ENCODE data around the gene COA1.
"Not testable (repeated sequence)": the region's sequence is repeated elsewhere in the genome, so short reads cannot be mapped to it uniquely, and the experiment has no call there.

COA1 gene, protein sequence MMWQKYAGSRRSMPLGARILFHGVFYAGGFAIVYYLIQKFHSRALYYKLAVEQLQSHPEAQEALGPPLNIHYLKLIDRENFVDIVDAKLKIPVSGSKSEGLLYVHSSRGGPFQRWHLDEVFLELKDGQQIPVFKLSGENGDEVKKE

DNA sequence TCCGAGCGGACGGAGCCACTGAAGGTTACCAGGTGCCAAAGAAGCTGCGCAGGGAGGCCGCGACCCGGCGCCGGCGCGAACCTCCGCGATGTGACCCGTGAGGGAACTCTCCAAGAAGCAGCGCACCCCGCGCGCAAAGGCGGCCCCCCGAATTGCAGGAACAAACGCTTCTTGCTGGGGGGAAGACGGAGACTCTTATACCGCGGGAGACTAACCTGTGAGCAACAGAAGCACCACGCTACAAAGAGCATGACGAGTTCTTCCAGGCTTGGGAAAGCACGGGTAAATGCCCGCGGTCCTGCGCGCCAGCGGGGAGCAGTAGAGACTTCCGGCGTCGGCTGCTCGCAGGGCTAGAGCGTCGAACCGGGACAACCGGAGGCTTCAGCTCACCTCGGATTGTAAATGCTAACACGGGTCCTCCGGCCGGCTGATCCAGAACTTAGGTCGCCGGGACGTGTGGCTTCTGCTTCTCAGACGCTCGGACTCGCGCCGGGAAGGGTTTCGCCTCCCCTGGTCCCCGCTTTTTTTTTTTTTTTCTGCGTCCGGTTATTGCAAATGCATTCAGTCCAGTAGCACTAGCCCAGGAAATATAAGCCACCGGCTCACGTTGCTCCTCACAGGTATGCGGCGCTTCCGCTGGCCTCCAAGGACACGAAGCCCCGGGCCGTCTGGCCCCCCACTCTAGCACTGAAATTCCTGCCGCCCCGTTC is at the start of gene COA1:
Gene COA1, minus strand, starts transcription at position 310 of the 710 bp plus-strand sequence. CDS start 80,909 bp downstream, outside the sequence.
- FAIRE-seq: no peak

DNA sequence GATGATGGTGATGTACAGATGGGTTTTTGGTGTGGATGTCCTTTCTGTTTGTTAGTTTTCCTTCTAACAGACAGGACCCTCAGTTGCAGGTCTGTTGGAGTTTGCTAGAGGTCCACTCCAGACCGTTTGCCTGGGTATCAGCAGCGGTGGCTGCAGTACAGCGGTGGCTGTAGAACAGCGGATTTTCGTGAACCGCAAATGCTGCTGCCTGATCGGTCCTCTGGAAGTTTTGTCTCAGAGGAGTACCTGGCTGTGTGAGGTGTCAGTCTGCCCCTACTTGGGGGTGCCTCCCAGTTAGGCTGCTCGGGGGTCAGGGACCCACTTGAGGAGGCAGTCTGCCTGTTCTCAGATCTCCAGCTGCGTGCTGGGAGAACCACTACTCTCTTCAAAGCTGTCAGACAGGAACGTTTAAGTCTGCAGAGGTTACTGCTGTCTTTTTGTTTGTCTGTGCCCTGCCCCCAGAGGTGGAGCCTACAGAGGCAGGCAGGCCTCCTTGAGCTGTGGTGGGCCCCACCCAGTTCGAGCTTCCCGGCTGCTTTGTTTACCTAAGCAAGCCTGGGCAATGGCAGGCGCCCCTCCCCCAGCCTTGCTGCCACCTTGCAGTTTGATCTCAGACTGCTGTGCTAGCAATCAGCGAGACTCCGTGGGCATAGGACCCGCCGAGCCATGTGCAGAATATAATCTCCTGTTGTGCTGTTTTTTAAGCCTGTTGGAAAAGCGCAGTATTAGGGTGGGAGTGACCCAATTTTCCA is 49.1 kb upstream of the COA1 start:
- not testable (repeated sequence) for FAIRE-seq

DNA sequence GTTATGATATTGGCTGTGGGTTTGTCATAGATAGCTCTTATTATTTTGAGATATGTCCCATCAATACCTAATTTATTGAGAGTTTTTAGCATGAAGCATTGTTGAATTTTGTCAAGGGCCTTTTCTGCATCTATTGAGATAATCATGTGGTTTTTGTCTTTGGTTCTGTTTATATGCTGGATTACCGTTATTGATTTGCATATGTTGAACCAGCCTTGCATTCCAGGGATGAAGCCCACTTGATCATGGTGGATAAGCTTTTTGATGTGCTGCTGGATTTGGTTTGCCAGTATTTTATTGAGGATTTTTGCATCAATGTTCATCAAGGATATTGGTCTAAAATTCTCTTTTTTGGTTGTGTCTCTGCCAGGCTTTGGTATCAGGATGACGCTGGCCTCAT is 45.9 kb upstream of the COA1 start:
- FAIRE-seq: not testable (repeated sequence)

DNA sequence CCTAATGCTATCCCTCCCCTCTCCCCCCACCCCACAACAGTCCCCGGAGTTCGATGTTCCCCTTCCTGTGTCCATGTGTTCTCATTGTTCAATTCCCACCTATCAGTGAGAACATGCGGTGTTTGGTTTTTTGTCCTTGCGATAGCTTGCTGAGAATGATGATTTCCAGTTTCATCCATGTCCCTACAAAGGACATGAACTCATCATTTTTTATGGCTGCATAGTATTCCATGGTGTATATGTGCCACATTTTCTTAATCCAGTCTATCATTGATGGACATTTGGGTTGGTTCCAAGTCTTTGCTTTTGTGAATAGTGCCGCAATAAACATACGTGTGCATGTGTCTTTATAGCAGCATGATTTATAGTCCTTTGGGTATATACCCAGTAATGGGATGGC is 43.9 kb upstream of the COA1 start:
- FAIRE-seq: not testable (repeated sequence)

DNA sequence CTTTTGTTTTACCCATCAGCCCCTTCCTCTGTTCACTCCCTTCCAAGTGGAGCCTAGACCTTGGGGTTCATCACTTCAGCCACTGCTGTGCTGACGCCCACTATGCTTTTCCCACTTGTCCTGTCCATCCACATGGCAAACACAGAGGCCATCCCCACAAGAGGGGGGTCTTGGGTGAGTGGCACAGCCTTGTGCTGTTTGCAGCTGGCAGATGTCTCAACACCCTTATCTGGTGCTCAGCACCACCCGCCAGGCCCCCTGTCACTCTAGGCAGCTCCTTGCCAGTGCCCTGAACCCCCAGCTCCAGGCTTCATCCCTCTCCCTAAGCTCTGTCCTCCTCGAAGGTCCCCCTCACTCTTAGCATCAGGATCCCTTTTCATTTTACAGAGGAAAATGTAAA is 42.2 kb upstream of the COA1 start:
- no peak for FAIRE-seq

DNA sequence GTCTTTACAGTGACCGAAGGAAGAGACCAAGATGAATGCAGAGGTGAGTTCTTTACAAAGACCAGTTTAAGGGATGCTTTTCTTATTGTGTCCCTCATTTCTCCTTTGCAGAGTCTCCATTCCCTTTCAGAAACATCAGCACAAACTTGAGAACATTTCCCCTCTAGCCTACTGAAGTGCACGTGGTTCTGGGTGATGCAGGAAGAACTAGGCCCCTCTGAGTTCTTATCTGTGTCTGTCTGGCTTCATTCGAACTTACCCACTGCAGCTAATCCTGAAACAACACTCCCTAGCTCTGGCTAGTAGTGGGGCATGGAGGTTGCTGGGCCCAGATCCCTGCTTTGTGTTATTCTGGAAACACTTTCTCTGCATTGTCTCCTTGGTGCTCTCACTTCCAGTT is 41.8 kb upstream of the COA1 start:
- no peak for FAIRE-seq

DNA sequence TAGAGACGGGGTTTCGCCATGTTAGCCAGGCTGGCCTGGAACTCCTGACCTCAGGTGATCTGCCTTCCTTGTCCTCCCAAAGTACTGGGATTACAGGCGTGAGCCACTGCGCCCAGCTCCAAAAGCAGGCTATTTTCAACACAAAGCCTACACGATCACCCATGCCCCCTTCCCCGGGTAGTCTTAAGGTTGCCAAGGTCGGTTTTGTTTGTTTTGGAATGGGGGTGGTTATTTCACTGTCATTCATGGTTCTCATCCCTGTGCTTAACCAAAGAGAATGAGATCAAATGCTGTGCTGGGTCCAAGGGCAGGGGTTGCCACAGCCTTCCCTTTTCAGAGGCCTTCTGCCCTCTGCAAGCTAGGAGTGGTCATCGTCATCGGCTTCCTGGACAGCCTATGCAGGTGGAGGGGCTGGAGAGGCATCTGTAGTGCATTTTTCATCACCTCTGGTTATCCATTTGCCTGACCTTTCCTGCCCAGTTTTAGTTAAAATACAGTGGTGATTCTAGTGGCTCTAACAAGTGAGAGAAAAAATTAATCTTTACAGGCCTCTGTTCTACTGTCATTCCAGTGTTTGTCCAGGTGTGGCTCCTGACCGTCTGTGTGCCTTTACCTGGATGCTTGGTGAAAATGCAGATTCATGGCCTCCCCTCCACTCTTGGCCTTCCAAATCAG is 40.6 kb upstream of the COA1 start:
- FAIRE-seq: no peak

DNA sequence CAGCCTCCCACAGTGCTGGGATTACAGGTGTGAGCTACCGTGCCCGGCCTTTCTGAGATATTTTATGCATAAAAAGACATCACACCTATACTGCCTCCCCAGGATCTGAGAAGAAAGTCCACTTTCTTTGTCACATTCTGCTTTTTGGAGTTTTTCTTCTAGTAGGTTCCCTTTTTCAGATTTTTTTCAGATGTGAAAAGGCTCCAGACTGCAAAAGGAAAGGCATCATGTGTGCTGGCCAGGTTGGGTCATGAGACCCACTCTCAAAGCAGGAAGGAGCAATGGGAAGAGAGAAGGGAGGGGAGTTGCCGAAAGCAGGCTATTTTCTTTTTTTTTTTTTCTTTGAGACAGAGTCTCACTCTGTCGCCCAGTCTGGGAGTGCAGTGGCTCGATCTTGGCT is 40.0 kb upstream of the COA1 start:
- no peak for FAIRE-seq

DNA sequence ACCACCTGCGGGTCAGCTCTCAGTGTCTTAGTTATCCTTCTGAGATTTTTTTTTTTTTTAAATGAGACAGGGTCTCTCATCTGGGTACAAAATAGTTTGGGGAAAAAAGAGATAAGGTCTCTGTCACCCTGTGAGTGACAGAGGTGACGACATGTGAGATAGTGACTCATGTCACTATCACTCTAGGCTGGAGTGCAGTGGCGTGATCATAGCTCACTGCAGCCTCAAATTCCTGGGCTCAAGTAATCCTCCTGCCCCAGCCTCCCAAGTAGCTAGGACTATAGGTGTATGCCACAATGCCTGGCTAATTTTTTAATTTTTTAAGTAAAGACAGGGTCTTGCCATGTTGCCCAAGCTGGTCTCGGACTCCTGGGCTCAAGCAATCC is 39.6 kb upstream of the COA1 start:
- no peak for FAIRE-seq

DNA sequence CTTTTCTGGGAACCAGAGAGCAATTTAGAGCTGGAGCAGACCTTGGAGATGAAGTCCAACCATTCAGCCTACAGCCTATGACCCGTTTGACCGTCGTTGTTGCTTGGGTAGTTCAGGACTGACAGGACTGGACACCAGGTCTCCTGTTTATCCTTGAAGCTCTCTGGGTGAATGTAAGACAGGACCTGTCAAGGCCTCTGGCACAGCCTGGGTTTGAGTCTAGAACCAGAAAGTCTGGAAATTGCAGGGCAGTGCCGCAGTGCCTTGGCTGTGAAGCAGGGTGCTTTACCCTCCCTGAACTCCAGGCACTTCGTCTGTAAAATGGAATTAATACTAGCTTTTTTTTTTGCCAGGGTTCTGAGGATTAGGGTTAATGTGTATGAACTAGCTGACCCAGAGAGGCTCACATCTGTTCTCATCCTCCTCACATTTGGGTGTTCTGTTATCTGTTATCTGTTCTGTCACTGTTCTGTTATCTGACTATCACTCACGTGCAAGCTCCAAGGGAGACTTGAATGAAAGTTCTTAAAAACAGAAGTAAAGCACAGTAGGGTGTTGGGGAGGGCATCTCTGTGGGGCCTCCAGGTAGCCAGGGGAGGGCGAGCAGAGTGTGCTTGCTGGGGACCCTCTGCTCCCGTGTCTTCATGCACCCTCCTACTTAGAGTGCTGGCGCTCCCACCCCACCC is 39.0 kb upstream of the COA1 start:
- FAIRE-seq: no peak

DNA sequence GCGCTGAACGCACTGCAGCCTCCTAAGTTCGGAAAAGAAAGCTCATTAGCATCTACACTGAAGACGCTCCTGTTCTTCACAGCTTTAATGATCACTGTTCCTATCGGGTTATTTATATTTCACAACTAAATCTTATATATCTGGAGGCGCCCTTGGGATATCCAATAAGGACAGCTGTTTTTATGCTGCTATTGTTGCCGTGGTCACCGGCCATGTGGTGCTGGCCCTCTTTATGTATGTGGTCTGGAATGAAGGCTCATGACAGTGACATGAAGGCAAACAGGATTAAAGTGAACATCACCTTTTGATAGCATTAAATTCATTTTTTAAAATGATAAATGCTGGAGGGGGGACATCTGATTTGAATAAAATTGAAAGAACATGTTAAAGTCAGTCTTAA is 38.0 kb upstream of the COA1 start:
- no peak for FAIRE-seq

DNA sequence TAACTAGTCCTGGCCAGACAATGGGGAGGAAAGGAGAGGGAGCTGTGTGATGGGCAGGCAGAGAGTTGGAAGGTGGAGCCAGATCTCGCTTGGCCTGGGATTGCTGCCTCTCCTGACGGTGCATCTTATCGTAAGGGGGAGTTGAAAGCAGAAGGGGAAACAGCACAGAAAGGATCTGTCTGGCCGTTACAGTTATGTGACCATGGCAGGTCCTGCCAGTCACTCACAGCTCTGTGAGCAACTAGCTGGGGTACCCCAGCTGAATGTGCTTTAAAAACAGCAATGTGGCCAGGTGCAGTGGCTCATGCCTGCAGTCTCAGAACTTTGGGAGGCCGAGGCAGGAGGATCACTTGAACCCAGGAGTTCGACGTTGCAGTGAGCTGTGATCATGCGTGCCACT is 37.2 kb upstream of the COA1 start:
- no peak for FAIRE-seq

DNA sequence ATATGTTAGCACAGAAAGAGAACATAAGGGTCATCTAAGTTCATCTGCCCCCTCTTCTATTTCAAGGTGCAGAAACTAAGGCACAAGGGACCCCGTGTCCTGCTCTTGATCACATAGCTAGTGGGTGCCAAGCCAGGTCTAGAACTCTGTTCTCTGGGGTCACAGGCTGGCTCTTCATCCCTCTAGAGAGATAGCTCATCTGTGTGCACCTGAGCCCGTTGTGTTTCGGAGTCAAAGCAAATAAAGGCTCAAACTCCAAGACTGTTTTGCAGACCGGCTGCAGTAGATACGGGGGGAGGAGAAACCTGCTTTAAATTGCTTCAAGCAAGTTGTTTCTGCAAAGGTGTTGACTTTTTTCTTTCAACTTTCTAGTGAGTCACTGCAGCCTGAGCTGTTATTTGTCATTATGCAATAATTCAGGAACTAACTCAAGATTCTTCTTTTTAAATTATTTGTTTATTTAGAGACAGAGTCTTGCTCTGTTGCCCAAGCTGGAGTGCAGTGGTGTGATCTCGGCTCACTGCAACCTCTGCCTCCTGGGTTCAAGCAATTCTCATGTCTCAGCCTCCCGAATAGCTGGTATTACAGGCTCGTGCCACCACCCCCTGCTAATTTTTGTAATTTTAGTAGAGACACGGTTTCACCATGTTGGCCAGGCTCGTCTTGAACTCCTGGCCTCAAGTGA is 35.6 kb upstream of the COA1 start:
- FAIRE-seq: no peak

DNA sequence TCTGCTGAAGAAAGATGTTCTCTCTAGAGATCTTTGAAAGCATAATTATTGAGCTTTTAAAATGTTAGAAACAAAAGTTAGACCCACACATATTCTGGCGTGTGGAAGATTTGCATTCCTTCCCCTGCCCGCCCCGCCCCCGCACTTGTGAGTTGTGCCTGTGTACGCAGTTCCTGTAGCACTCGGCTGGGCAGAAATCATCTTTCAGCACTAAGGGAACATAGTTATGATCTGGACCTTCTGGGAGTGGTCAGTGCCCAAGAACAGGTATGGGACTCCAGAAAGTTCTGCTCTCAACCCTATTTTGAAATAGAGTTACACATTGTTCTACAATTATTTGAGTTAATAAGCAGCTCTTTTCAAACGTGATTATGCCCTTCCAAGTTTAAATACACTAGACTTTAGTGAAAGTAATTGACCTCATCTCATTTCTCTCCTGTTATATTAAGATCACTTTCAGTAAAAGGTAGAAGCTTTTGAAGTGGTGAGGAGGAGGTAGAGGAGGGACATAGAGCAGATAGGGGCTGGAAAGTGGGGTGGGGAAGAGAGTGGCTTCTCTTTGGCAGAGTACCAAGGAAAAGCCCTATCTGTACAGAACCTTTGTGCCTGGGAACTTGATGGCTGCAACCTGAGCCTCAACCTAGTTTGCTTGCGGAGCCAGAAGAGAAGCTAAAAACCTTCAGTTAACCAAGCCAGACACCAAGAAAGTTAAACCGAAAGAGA is 34.9 kb upstream of the COA1 start:
- no peak for FAIRE-seq

DNA sequence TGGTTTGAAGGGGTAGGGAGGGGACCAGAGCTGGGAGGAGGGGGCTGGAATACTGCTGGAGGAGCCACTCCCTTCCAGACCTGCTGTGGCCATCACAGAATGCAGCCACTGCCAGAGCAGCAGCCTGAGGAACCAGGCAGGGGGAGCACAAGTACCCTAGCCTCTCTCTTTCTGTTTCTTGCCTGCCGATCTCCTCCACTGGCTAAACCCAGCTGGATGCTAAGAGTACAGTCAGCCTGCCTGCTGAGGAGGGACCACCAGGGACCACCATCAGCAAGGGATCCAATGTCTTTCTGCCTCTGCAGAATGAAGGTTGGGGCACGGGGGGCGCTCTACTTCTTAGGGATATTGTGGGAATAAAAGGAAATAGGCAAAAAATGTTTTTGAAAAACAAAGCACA is 33.9 kb upstream of the COA1 start:
- no peak for FAIRE-seq

DNA sequence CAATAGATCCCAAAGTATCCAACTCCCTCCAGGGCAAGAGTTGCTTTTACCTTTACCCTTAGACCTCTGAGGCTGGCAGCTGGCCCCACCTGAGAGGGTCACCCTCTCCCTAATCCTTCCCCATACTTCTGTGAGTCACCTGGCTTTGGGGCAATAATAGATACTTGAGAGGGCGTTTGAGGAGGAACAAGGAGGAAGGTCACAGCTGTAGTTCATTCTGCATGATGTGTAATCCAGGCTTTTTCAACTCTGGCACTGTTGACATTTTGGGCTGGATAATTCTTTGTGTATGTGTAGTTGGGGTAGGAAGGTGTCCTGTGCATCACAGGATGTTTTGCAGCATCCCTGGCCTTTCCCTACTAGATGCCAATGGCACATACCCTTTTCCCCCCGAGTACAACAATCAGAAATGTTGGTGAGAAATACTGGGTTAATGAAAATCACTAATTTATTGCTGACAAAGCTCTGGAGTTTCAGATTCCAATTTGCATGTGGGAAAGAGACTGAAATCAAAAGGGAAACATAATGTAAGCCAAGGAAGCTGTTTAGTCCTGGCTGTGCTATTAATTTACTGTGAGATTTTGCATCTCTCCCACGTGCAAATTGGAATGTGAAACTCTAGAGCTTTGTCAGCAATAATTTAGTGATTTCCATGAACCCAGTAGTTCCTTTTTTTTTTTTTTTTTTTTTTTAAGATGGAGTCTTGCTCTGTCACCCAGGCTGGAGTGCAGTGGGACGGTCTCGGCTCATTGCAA is 32.8 kb upstream of the COA1 start:
- no peak for FAIRE-seq

DNA sequence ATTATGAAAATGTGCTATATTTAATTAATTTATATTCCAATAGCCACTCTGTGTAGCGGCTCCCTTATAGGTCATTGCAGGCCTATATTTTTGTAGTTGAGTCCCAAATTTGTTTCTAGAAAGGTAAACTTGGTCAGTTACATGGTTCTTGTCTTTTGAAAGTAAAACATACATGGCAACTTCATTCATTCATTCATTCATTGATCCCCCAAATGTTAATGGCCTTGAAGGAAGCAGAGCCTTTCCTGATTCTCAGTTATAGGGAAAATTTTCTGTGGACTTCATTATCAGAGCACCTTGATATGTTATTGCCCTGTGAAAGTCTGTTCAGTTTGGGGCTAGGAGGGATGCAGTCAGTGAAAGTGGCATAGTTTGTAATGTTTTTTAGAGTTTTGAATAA is 32.1 kb upstream of the COA1 start:
- no peak for FAIRE-seq

DNA sequence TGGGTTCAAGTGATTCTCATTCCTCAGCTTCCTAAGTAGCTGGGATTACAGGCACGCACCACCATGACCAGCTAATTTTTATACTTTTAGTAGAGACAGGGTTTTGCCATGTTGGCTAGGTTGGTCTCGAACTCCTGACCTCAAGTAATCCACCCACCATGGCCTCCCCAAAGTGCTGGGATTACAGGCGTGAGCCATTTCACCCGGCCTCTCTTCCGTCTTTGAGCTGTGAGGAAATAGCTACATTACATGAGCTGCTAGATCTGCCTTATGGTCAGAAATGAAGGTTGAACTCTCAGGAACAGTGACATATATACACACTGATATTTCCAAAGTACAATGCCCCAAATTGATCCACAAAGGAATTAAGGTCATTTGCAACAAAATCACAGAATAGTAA is 31.5 kb upstream of the COA1 start:
- no peak for FAIRE-seq

DNA sequence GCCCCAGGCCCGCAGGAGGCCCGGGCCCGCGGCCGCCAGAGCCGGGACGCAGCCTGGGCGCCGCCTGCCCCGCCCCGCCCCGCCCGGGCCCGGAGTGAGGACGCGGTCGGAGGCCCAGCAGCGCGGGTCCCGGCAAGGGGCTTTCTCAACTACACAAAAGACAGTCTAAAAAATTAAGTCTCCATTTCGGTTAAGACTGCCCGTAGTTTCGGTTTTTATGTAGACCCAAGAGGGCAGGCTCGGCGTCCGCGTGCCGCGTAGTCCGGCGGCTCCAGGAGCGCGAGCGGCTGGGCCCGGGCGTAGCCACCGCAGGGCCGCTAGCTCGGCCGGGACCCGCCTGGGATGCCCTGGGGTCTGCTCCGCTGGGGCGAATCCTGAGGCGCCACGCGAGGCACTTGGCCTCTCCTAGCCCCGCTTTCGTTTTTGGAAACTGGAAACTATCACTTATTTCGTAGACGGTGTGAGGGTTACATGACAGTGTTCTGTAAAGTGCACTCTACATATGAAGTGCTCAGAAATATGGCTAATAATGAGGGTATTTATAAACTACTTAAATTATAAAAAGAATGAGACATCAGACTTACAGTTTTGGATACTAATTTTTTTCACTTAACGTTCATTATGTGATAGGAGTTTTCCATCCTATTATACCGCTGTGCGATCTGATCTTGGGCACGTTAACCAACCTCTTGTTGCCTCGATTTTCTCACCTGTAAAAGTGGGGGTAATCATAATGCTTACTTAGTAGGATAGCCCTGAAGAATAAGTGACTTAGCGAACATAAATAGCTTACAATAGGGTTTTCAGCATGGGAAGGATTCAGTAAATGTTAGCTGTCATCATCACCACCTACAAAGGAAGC is 29.7 kb upstream of the COA1 start:
- no peak for FAIRE-seq
